ENCODE results near the gene USP10. TPM values are rescaled to one million over a fixed set of nuclear protein-coding genes. Genes with fewer than 3 reads are reported as not detected.

The USP10 gene
- total RNA-seq, 1 donor from 2014 or later, result 46.5 TPM

GRCh38 chr16:84806890-84807258 lies 107.1 kb downstream of the USP10 start:
- DNase-seq, result no peak

GRCh38 chr16:84807776-84808175 lies 108.0 kb downstream of the USP10 start:
- no peak for DNase-seq

GRCh38 chr16:84808826-84809225 lies 109.0 kb downstream of the USP10 start:
- DNase-seq, result no peak

- DNase-seq, result no peak
Measured at GRCh38 chr16:84810518-84811273, 110.9 kb downstream of the USP10 start.

GRCh38 chr16:84811529-84811928 lies 111.7 kb downstream of the USP10 start:
- DNase-seq, result no peak

- no peak for DNase-seq
Measured at GRCh38 chr16:84813141-84813934, 113.5 kb downstream of the USP10 start.

GRCh38 chr16:84815462-84815861 lies 115.7 kb downstream of the USP10 start:
- no peak for DNase-seq

- no peak for DNase-seq
Measured at GRCh38 chr16:84816023-84816422, 116.2 kb downstream of the USP10 start.

- no peak for DNase-seq
Measured at GRCh38 chr16:84816485-84816884, 116.7 kb downstream of the USP10 start.

- no peak for DNase-seq
Measured at GRCh38 chr16:84817206-84817605, 117.4 kb downstream of the USP10 start.

- no peak for DNase-seq
Measured at GRCh38 chr16:84817613-84818012, 117.8 kb downstream of the USP10 start.

GRCh38 chr16:84818133-84818532 lies 118.3 kb downstream of the USP10 start:
- DNase-seq, result no peak

GRCh38 chr16:84818989-84819643 lies 119.3 kb downstream of the USP10 start:
- no peak for DNase-seq

- DNase-seq, result peak; percentile 89
Measured at GRCh38 chr16:84819644-84820304, 120.0 kb downstream of the USP10 start, which contains the start of gene CRISPLD2. Gene CRISPLD2 (plus strand): TSS chr16:84819985. CDS start chr16:84838496, 18,511 bp downstream.

- DNase-seq, result no peak
Measured at GRCh38 chr16:84820305-84820684, 120.5 kb downstream of the USP10 start.

- no peak for DNase-seq
Measured at GRCh38 chr16:84820771-84821170, 121.0 kb downstream of the USP10 start.

GRCh38 chr16:84821179-84821578 lies 121.4 kb downstream of the USP10 start:
- DNase-seq, result no peak

GRCh38 chr16:84821728-84822689 lies 122.2 kb downstream of the USP10 start:
- no peak for DNase-seq

- no peak for DNase-seq
Measured at GRCh38 chr16:84822990-84823389, 123.2 kb downstream of the USP10 start.

GRCh38 chr16:84823484-84823883 lies 123.7 kb downstream of the USP10 start:
- no peak for DNase-seq

GRCh38 chr16:84823926-84824325 lies 124.1 kb downstream of the USP10 start:
- no peak for DNase-seq
